Measurements from ENCODE around the gene NID1. TPM values are rescaled to one million over a fixed set of nuclear protein-coding genes. Genes with fewer than 3 reads are reported as not detected.

Gene NID1
- total and polyA plus RNA-seq, 4 donors: 21.2 to 90.1 (median 55.2) TPM

- H3K9ac ChIP-seq (ENCODE audit: low read depth in 1 of 2, low read length in 2 of 2): no peak overlapping the region
- no peak for DNase-seq (ENCODE audit: low spot score)
- no peak overlapping the region for H3K27ac ChIP-seq (ENCODE audit: low read depth in 1 of 2, low read length in 2 of 2)
- H3K4me3 ChIP-seq (ENCODE audit: low read depth in 1 of 3, low read length in 3 of 3): no peak overlapping the region
- no peak for TF ChIP-seq EGR1 (IDR thresholded peaks at IDR 0.05; ENCODE audit: low read depth in 2 of 2)
- no peak for TF ChIP-seq RAD21 (IDR thresholded peaks at IDR 0.05)
- TF ChIP-seq NR2F2 (IDR thresholded peaks at IDR 0.05): no peak
- no peak for TF ChIP-seq HNF4G (IDR thresholded peaks at IDR 0.05)
- no peak for TF ChIP-seq HNF4A (conservative IDR thresholded peaks at IDR 0.05)
- TF ChIP-seq MAX (IDR thresholded peaks at IDR 0.05): no peak
- no peak for TF ChIP-seq ATF3 (IDR thresholded peaks at IDR 0.05)
- no peak for TF ChIP-seq ZBTB33 (IDR thresholded peaks at IDR 0.05)
- TF ChIP-seq SP1 (IDR thresholded peaks at IDR 0.05): no peak
- no peaks in the 10 kb centered on the region for H3K27me3 ChIP-seq (ENCODE audit: control insufficient read depth in 4 of 4, insufficient read depth in 4 of 4, low read length in 3 of 4)
- 68% methylated on average over 12 of the region's 12 CpGs for WGBS
- H3K9me3 ChIP-seq (ENCODE audit: control insufficient read depth in 4 of 4, low read length in 3 of 4): no peaks in the 10 kb centered on the region
- peaks cover 2 to 30% (median 15%) of the 10 kb centered on the region in 4 donors for H3K4me1 ChIP-seq (ENCODE audit: control insufficient read depth in 4 of 4, insufficient read depth in 4 of 4, low read length in 3 of 4)
- H3K36me3 ChIP-seq (ENCODE audit: control insufficient read depth in 4 of 4, insufficient read depth in 3 of 4, low read depth in 1 of 4, low read length in 3 of 4): peaks cover 0 to 16% (median 9%) of the 10 kb centered on the region in 4 donors
Measured at GRCh38 chr1:236052232-236052993, 12.5 kb downstream of the NID1 start.

GRCh38 chr1:236051242-236051791 is 13.6 kb downstream of the NID1 start:
- Histone ChIP-seq H3K36me3 (ENCODE audit: control insufficient read depth in 4 of 4, insufficient read depth in 3 of 4, low read depth in 1 of 4, low read length in 3 of 4) (peaks cover 0 to 24% (median 17%) of the 10 kb centered on the region in 4 donors), H3K4me1 (ENCODE audit: control insufficient read depth in 4 of 4, insufficient read depth in 4 of 4, low read length in 3 of 4) (peaks cover 2 to 22% (median 10%) of the 10 kb centered on the region in 4 donors), H3K27me3 (ENCODE audit: control insufficient read depth in 4 of 4, insufficient read depth in 4 of 4, low read length in 3 of 4) (no peaks in the 10 kb centered on the region), H3K9me3 (ENCODE audit: control insufficient read depth in 4 of 4, low read length in 3 of 4) (no peaks in the 10 kb centered on the region), H3K4me3 (ENCODE audit: low read depth in 1 of 3, low read length in 3 of 3) (no peak overlapping the region), H3K9ac (ENCODE audit: low read depth in 1 of 2, low read length in 2 of 2) (no peak overlapping the region), H3K27ac (ENCODE audit: low read depth in 1 of 2, low read length in 2 of 2) (no peak overlapping the region)
- no peak for DNase-seq (ENCODE audit: low spot score)
- 44% methylated on average over 9 of the region's 9 CpGs for WGBS
- no peak for TF ChIP-seq TAF1 (conservative IDR thresholded peaks at IDR 0.05)
- no peak for TF ChIP-seq REST (IDR thresholded peaks at IDR 0.05)
- TF ChIP-seq HNF4A (conservative IDR thresholded peaks at IDR 0.05): no peak
- no peak for TF ChIP-seq NR2F2 (IDR thresholded peaks at IDR 0.05)
- TF ChIP-seq RXRA (IDR thresholded peaks at IDR 0.05): no peak
- TF ChIP-seq ATF3 (IDR thresholded peaks at IDR 0.05): no peak
- no peak for TF ChIP-seq CTCF (IDR thresholded peaks at IDR 0.05; ENCODE audit: low read depth, low read length, missing input control)
- TF ChIP-seq ZBTB33 (IDR thresholded peaks at IDR 0.05): no peak
- no peak for TF ChIP-seq YY1 (IDR thresholded peaks at IDR 0.05)
- TF ChIP-seq GABPA (IDR thresholded peaks at IDR 0.05 in 1 of 2, conservative IDR thresholded peaks at IDR 0.05 in 1 of 2): no peak
- no peak for TF ChIP-seq RAD21 (IDR thresholded peaks at IDR 0.05)
- TF ChIP-seq FOXA1 (IDR thresholded peaks at IDR 0.05): no peak
- TF ChIP-seq FOXA2 (IDR thresholded peaks at IDR 0.05): no peak
